Neural progenitor cell (in vitro differentiated cells): ENCODE data around the gene TNFRSF19.

Source experiments
- CTCF ChIP-seq: fragments of 200-600 bp; sonication (generic); IDR thresholded peaks from 2 replicates; pipeline ENCODE4 v1.5.1; 2017; ENCODE audit warnings: antibody characterized with exemption, mild to moderate bottlenecking
- EZH2 ChIP-seq: fragments of 200-600 bp; sonication (generic); IDR thresholded peaks from 2 replicates; pipeline ENCODE4 v1.6.1; 2017; ENCODE audit warnings: antibody characterized with exemption, mild to moderate bottlenecking, moderate library complexity
- EZH2phosphoT487 ChIP-seq: fragments of 200-600 bp; sonication (generic); IDR thresholded peaks from 2 replicates; pipeline ENCODE4 v1.6.1; 2017; ENCODE audit warnings: antibody characterized with exemption

DNA sequence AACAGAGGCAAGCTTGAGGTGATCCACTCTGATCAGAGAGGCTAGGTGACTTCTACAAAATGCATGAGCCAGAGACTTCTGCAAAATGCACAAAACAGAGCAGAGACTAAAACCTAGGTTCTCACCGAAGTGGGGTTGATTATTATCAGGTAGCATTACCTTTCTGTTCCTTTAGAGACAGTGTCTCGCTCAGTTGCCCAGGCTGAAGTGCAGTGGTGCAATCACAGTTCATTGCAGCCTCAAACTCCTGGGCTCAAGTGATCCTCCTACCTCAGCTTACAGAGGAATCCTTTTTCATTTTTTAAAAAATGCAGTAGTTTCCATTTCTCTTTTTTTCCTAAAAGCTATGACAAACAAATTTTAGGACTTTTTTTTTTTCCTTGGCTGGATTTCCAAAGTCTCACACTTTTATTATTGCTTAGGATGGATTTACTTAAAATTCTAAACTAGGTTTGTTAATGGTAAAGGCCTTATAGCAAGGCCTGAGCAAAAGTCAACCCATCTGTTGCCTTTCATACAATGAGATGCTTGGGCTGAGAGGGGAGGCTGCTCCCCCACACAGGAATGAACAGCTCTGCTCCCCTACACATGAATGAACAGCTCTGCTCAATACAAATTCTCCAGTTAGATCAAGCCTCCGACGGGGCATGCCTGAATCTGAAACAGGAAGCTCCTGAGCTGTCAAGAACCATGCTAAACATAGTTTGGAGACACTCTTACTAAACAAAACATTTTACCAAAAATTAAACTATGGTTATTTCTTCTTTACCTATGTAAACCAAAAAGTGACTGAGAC lies 18.8 kb upstream of the TNFRSF19 start:
- TF ChIP-seq CTCF, result no peak
- TF ChIP-seq EZH2phosphoT487, result no peak
- no peak for TF ChIP-seq EZH2
